ENCODE results near the gene KRT4.
"Not testable (repeated sequence)": the region's sequence is repeated elsewhere in the genome, so short reads cannot be mapped to it uniquely, and the experiment has no call there.

Gene KRT4

DNA sequence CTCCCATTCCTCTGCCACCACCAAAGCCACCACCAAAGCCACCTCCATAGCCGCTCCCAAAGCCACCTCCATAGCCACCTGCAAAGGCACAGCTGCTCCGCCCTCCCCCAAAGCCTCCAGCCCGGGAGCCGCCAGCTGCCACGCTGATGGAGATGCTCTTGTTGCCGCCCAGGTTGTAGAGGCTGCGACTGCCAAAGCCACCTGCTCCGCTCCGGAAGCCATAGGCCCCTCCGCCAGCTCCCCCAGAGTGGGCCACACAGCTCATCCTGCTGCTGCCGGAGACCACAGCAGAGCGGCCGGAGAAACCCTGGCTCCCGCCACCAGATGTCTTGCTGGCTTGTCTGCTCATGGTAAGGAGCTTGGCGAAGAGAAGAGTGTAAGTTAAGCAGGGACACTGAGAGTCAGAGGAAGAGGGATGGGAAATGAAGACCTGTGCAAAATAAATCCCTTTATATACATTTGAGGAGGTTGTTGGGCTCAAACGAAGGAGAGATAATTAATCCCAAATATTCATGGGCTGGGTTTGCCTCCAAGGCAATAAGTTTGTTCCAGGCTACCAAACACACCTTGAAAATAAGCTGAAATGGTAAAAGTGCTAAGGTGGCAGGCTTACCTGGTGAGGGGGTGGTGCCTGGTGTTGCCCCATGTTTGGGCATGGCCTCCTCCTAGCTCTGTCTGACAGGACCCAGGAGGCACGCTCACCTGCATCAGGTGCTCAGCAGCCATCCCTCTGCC, 18.1 kb downstream of the KRT4 start, which contains the start of gene KRT3:
Gene KRT3, minus strand, starts transcription at position 424 of the 735 bp plus-strand sequence. Its CDS starts 75 bp downstream, at position 349.
- no CpG with 5 or more reads among the region's 17 CpGs for WGBS, 2 donors (ENCODE audit: extremely low coverage in 2 of 2, insufficient read length in 2 of 2, insufficient replicate concordance in 1 of 2)
- H2BK15ac ChIP-seq (ENCODE audit: low read length) = no peak within 1 kb of the TSS
- no peaks in the 10 kb centered on the region for H3K36me3 ChIP-seq (replicated peaks in 1 of 2; ENCODE audit: control insufficient read depth in 2 of 2, insufficient read depth in 2 of 2, low read length in 2 of 2)
- no peak for DNase-seq (ENCODE audit: low spot score)
- H3K27me3 ChIP-seq (ENCODE audit: control insufficient read depth in 3 of 3, insufficient read depth in 3 of 3, low read depth in 1 of 3, low read length in 3 of 3) = no peaks in the 10 kb centered on the region
- no peak within 1 kb of the TSS for H2BK120ac ChIP-seq (ENCODE audit: low read depth, low read length)
- no peak within 1 kb of the TSS for H3K4me2 ChIP-seq (ENCODE audit: insufficient read depth, low read length, poor library complexity, severe bottlenecking)
- H3K4ac ChIP-seq (ENCODE audit: low read length) = no peak within 1 kb of the TSS
- H3K14ac ChIP-seq (ENCODE audit: low read length) = no peak within 1 kb of the TSS
- no peak within 1 kb of the TSS for H4K8ac ChIP-seq (ENCODE audit: low read depth, low read length)
- H3K9ac ChIP-seq (ENCODE audit: low read depth, low read length, poor library complexity) = no peak within 1 kb of the TSS
- H2BK12ac ChIP-seq (ENCODE audit: low read length) = no peak within 1 kb of the TSS
- H3K9me3 ChIP-seq (replicated peaks in 1 of 2; ENCODE audit: control insufficient read depth in 2 of 2, insufficient read depth in 1 of 2, low read depth in 1 of 2, low read length in 2 of 2) = no peaks in the 10 kb centered on the region
- H2AK5ac ChIP-seq (ENCODE audit: low read depth, low read length) = no peak within 1 kb of the TSS
- H3K4me3 ChIP-seq (ENCODE audit: low read length in 2 of 2) = no peak within 1 kb of the TSS
- H4K91ac ChIP-seq (ENCODE audit: low read depth, low read length, poor library complexity) = no peak within 1 kb of the TSS
- H2AFZ ChIP-seq (ENCODE audit: low read length) = no peak within 1 kb of the TSS
- no peaks in the 10 kb centered on the region for H3K79me1 ChIP-seq (ENCODE audit: low read depth, low read length)
- no peak within 1 kb of the TSS for H2BK5ac ChIP-seq (ENCODE audit: low read length)
- H3K18ac ChIP-seq (ENCODE audit: low read length) = no peak within 1 kb of the TSS
- H3K27ac ChIP-seq (replicated peaks; ENCODE audit: low read length) = no peak within 1 kb of the TSS
- no peaks in the 10 kb centered on the region for H3K4me1 ChIP-seq (ENCODE audit: control insufficient read depth in 2 of 2, insufficient read depth in 1 of 2, low read depth in 1 of 2, low read length in 2 of 2)
- H3K23ac ChIP-seq (ENCODE audit: low read depth, low read length, poor library complexity) = no peak within 1 kb of the TSS

GRCh38 chr12:52795332-52795674, 18.6 kb downstream of the KRT4 start:
- not testable (repeated sequence) for H2AFZ ChIP-seq (ENCODE audit: low read length); H2AK5ac ChIP-seq (ENCODE audit: low read depth, low read length); H2BK15ac ChIP-seq (ENCODE audit: low read length); H3K23ac ChIP-seq (ENCODE audit: low read depth, low read length, poor library complexity); H3K79me1 ChIP-seq (ENCODE audit: low read depth, low read length); H2BK5ac ChIP-seq (ENCODE audit: low read length); H3K27ac ChIP-seq (replicated peaks; ENCODE audit: low read length); DNase-seq (ENCODE audit: low spot score); H4K8ac ChIP-seq (ENCODE audit: low read depth, low read length); H3K4me1 ChIP-seq (ENCODE audit: control insufficient read depth in 2 of 2, insufficient read depth in 1 of 2, low read depth in 1 of 2, low read length in 2 of 2); H3K14ac ChIP-seq (ENCODE audit: low read length); H3K9ac ChIP-seq (ENCODE audit: low read depth, low read length, poor library complexity); H3K4me3 ChIP-seq (ENCODE audit: low read length in 2 of 2); H4K91ac ChIP-seq (ENCODE audit: low read depth, low read length, poor library complexity); H3K36me3 ChIP-seq (replicated peaks in 1 of 2; ENCODE audit: control insufficient read depth in 2 of 2, insufficient read depth in 2 of 2, low read length in 2 of 2); H3K4me2 ChIP-seq (ENCODE audit: insufficient read depth, low read length, poor library complexity, severe bottlenecking); H3K27me3 ChIP-seq (ENCODE audit: control insufficient read depth in 3 of 3, insufficient read depth in 3 of 3, low read depth in 1 of 3, low read length in 3 of 3); H2BK120ac ChIP-seq (ENCODE audit: low read depth, low read length); H3K9me3 ChIP-seq (replicated peaks in 1 of 2; ENCODE audit: control insufficient read depth in 2 of 2, insufficient read depth in 1 of 2, low read depth in 1 of 2, low read length in 2 of 2); H3K18ac ChIP-seq (ENCODE audit: low read length); H3K4ac ChIP-seq (ENCODE audit: low read length); H2BK12ac ChIP-seq (ENCODE audit: low read length)
- WGBS, 2 donors (ENCODE audit: extremely low coverage in 2 of 2, insufficient read length in 2 of 2, insufficient replicate concordance in 1 of 2) = no CpG with 5 or more reads among the region's 2 CpGs

DNA sequence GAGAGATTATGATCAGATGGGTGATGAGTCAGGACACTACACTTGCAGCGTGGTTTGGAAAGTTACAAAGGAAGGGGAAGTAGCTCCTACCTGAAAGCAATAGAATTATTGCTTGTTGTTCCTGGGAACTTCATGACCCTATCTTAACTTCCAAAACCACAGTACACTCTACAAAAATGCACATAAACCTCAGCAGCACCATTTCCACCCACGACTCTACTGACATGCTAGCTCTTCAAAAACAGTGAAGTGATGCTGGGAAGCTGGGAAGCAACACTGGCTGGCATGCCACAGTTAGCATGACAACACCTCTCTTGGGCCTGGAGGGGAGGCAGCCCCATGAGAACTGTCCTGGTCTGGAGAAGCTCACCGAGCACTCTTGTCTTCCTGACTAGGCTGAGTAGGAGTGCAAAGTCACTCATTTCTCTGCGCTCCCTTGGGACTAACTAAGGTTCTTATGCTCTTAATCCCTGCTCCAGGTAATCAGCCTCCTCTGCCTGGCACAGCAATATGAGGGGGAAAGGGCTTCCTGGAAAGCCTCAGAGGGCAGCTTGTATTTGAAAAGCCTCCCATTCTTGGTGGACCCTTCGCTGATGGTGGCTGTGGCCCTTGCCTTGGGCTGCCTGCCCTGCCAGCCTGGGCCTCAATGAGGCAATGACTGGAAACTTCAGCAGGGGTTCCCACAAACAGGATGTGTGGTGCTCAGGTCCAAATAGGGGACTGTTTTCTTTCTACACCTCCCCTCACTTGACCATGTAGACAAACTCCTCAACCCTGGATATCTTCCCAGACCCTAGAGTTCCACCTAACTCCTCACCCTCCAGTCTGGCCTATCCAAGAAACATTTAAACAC, 19.2 kb downstream of the KRT4 start:
- no peak for DNase-seq (ENCODE audit: low spot score)
- Histone ChIP-seq H4K91ac (ENCODE audit: low read depth, low read length, poor library complexity) (no peak overlapping the region), H3K9ac (ENCODE audit: low read depth, low read length, poor library complexity) (no peak overlapping the region), H3K14ac (ENCODE audit: low read length) (no peak overlapping the region), H3K4me2 (ENCODE audit: insufficient read depth, low read length, poor library complexity, severe bottlenecking) (no peak overlapping the region), H4K8ac (ENCODE audit: low read depth, low read length) (no peak overlapping the region), H2BK12ac (ENCODE audit: low read length) (no peak overlapping the region), H3K36me3 (replicated peaks in 1 of 2; ENCODE audit: control insufficient read depth in 2 of 2, insufficient read depth in 2 of 2, low read length in 2 of 2) (no peaks in the 10 kb centered on the region), H3K18ac (ENCODE audit: low read length) (no peak overlapping the region), H2AK5ac (ENCODE audit: low read depth, low read length) (no peak overlapping the region), H2BK5ac (ENCODE audit: low read length) (no peak overlapping the region), H3K4me3 (ENCODE audit: low read length in 2 of 2) (no peak overlapping the region), H3K4me1 (ENCODE audit: control insufficient read depth in 2 of 2, insufficient read depth in 1 of 2, low read depth in 1 of 2, low read length in 2 of 2) (no peaks in the 10 kb centered on the region), H3K4ac (ENCODE audit: low read length) (no peak overlapping the region), H2BK120ac (ENCODE audit: low read depth, low read length) (no peak overlapping the region), H2BK15ac (ENCODE audit: low read length) (no peak overlapping the region), H3K23ac (ENCODE audit: low read depth, low read length, poor library complexity) (no peak overlapping the region), H3K27me3 (ENCODE audit: control insufficient read depth in 3 of 3, insufficient read depth in 3 of 3, low read depth in 1 of 3, low read length in 3 of 3) (no peaks in the 10 kb centered on the region), H3K9me3 (replicated peaks in 1 of 2; ENCODE audit: control insufficient read depth in 2 of 2, insufficient read depth in 1 of 2, low read depth in 1 of 2, low read length in 2 of 2) (no peaks in the 10 kb centered on the region), H3K27ac (replicated peaks; ENCODE audit: low read length) (no peak overlapping the region), H2AFZ (ENCODE audit: low read length) (no peak overlapping the region), H3K79me1 (ENCODE audit: low read depth, low read length) (no peaks in the 10 kb centered on the region)
- WGBS, 2 donors (ENCODE audit: extremely low coverage in 2 of 2, insufficient read length in 2 of 2, insufficient replicate concordance in 1 of 2) = no CpG with 5 or more reads among the region's 5 CpGs
